ENCODE results near the gene FGFR2. TPM values are rescaled to one million over a fixed set of nuclear protein-coding genes. Genes with fewer than 3 reads are reported as not detected.

Gene FGFR2
- polyA plus RNA-seq, 3 donors: 85.3 to 119 (median 100) TPM

DNA sequence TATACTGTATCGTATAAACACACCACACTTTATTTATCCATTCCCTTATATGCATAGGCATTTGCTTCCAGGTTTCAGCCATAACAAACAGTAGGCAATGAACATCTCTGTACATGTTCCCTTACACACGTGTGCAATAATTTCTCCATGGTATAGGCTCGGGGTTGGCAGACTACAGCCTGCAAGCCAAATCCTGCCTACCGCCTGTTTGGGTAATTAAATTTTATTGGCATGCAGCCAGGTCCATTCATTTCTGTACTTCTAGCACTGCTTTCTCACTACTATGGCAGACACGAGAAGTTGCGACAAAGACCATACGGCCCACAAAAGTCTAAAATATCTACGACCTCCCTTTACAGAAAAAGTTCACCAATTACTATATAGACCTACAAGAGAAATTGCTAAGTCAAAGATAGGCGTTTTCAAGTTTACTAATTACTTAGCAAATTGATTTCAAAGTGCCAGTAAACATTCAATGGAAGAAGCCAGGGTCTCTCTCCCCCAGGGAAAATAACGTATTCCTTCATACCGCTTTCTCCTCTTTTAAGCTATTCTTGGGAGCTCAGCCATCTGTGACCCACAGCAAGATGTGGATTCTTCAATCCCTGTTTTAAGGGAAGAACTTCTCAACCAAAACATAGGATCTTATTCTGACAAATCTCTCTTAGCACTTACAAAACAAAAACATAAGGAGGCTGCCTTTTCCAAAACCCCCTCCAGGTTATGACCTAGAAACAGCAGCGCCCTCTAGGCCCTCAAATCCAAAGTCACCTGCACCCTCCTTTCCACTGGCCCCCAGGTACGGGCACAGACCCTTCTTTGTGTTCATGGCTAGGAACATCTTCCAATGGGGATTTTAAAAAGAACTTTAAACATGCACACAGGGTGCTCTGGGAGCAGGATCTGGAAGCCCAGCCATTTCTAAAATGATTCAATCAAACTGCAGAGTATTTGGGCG lies 100.5 kb downstream of the FGFR2 start:
- DNase-seq: peak; percentile 46

DNA sequence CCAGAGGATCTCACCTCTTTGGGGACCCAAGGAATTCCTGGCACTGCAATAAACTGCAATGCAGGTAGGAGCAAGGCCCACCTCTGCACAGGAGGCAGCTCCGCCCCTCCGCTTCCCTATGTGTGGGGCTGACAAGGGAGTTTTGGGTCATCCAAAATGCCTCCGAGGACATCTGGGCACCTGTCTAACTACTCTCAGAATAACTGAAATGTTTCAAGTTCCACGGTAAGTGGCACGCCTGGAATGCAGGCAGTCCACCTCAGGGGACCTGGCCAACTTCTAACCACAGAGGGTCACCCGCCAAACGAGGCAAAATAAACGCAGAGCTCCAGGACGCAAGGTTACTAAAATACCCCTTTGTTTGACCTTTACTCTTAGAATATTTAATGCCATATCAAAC lies 102.5 kb downstream of the FGFR2 start:
- no peak for DNase-seq

DNA sequence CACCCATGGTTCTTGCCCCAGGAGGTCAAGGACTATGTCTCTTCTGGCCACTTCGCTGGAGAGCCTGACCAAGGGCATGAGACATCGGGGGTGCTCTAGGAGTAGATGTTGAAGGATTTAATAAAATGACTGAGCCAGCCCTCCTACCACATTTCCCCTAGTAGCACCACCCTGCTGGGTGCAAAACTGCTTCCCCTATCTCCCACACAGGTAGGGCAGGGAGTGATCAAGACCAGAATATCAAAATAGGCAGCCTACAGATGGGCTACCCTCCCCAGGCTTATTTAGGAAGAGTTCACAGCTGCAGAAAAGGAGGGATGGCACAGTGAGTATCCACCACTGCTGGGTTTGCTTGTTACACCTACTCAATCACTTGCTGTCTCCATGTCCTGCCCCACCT lies 103.9 kb downstream of the FGFR2 start:
- DNase-seq: no peak

DNA sequence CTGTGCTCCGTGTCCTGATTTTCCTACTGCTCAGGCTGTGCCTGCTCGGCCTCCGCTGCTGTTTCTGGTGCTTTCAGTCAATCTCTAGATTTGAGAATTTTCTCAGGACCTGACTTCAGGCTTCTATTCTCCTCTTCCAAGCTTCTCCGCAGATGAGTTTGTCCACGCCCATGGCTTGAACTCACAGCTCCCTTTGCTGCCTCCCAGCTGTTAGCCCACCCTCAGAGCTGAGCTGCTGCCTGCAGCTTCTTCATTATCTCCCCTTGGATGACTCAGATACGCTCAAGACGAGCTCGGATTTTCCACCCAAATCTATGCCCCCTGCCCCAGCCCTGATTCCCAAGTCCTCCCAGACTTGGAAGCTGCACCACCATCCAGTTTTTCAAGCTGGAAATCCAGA lies 104.7 kb downstream of the FGFR2 start:
- no peak for DNase-seq

GRCh38 chr10:121490871-121491519 lies 107.2 kb downstream of the FGFR2 start:
- no peak for DNase-seq

GRCh38 chr10:121485436-121486139 lies 112.7 kb downstream of the FGFR2 start:
- DNase-seq: no peak

DNA sequence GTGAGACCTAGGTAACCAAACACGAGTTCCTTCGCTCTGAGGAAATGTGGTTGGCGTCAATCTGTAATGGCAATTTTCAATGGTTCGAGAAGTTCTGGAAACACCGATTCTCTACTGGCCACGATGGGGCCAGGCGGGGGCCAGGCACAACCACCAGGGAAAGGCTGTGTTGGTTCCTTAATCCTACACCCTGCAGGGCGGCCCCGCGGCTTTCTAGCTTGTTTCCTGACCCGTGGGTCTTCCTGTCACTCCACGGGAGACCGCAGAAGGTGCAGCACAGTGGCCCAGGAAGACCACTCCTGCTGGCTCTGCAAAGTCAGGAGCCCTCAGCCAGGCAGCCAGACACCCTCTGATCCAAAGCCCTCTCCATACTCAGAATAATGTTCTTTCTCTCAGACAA lies 113.4 kb downstream of the FGFR2 start:
- no peak for DNase-seq

GRCh38 chr10:121484401-121484800 lies 113.8 kb downstream of the FGFR2 start:
- DNase-seq: no peak

GRCh38 chr10:121481180-121481579 lies 117.1 kb downstream of the FGFR2 start:
- DNase-seq: no peak

- no peak for DNase-seq
Observed at GRCh38 chr10:121478556-121478955, 119.7 kb downstream of the FGFR2 start.

- DNase-seq: peak; percentile 48
Observed at GRCh38 chr10:121469797-121470606, 128.2 kb downstream of the FGFR2 start.

- no peak for DNase-seq
Observed at GRCh38 chr10:121468726-121469125, 129.5 kb downstream of the FGFR2 start.

- no peak for DNase-seq
Observed at GRCh38 chr10:121466424-121466823, 131.8 kb downstream of the FGFR2 start.

DNA sequence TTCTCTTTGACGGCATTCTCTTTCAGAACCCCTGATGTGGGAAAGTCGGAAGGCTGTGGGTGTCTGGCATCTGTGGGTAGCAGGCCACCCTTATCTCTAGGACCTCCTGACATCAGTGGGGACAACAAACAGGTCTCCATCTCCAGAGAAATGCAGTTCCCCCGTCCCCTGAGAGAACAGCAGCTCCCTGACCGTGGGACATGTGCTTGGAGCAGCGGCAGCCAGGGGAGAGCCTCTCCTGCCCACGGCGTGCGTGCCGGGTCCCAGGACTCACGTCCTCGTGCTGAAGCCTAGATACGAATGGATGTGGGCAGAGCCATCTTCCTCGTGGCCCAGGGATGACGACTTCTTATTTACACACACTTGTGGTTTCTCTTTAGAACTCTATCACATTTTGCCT lies 133.0 kb downstream of the FGFR2 start:
- no peak for DNase-seq

DNA sequence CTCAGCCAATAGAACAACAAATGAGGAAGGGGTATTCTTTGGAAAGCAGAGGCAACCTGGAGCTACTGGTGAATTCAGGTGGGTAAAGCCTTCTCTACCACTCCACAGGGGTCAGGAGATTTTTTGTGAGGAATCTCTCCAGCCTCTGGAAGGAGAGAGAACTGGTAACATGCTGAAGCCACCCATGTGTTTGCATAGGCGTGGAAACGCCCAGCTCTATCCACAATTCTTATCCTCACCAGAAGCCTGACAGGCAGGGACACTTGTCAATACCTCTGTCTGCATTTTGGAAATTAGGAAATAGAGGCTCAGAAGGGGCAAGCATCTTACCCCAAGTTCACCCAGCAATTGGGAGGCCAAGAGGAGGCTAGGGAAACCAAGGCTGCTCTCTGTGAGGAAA lies 133.7 kb downstream of the FGFR2 start:
- DNase-seq: no peak

DNA sequence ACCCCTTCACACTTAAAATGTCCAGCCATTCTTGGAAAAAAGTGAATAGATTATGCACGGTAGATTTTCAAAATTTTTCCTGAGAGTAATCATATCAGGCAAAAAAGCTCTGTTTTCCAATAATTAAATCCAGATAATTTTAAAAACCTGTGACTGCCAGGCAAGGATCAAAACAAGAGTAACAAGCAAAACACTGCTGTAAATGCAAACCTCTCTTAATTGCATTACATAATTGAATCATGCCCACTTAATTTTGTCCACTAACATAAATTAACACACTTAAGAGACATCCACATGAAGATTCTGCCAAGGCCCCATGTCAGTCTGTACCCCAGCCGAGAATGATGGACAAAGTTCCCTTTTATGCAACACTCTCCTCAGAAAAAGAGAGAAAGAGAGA lies 135.3 kb downstream of the FGFR2 start:
- DNase-seq: no peak

DNA sequence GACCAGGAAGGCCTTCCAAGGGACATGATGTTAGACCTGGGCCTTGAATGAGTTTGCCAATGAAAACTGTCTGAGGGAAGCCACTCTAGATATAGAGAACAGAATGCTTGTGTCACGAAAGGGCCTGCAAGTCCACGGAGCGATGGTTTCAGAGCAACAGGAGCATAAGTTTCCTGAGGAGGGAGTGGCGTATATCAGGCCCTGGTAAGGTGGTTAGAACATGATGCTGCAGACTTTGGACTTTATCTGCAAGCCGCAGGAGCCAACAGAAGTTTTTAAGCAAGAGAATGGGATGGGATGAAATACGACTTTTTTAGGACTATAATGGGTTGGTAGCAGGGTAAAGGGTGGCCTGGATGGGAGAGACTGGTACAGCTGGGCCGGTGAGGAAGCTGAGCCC lies 136.0 kb downstream of the FGFR2 start:
- no peak for DNase-seq

GRCh38 chr10:121461307-121461706 lies 136.9 kb downstream of the FGFR2 start:
- DNase-seq: no peak

DNA sequence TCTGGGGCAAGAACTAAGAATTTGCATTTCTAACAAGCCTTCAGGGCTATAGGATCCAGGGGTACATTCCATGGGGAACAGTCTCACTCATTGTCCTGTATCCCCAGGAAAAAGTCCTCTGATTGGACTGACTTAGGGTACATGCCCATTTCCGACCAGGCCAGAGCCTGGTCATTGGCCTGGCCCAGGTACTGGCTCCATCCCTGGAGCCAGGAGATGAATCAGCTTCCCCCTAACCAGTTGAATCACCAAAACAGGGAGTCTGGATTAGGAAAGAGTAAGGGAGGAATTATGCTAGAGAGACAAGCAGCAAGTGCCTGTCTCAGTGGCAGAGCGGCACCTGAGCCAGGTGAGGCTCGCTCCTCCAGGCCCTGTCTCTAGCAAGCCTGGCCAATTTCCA lies 137.5 kb downstream of the FGFR2 start:
- no peak for DNase-seq

DNA sequence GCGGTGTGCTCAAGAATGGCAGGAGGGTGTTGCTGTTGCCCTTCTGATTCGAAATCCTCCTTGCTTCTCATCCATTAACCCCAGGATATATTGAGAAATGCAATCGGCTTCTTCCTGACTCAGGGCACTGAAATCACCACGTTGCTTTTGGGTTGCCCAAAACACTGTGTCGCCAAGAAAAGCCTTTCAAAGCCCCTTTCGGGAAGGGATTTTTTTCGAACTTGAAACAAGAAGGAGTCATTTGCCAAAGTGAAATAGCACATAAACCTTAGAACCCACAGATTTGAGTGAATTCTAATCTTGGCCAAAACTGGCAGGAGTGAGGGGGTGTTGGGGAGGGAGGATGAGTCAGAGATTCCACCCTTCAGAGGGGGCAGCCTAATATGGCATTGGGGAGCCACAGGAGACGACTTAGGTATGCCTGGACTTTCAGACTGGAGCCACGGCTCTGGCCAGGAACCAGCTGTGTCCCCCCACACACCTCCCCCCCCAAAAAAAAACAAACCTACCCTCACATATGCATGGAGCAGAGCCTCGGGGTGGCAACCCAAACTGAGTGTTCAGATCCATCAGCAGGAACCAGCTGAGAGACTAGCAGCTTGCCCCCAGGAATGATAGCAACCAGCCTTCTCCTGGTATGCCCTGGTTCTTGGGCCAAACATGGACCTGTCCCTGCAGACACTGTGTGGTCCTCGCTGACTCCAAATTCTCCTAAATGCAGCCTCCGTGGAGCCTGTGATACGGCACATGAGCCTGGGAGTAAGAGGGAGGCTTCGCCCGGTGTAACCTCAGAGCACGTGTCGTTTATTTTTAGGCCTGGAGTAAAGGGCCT lies 138.4 kb downstream of the FGFR2 start:
- no peak for DNase-seq

- no peak for DNase-seq
Observed at GRCh38 chr10:121459279-121459621, 139.0 kb downstream of the FGFR2 start.
